ENCODE data around the gene ZNF277. TPM values are rescaled to one million over a fixed set of nuclear protein-coding genes. Genes with fewer than 3 reads are reported as not detected.

ZNF277 gene, protein sequence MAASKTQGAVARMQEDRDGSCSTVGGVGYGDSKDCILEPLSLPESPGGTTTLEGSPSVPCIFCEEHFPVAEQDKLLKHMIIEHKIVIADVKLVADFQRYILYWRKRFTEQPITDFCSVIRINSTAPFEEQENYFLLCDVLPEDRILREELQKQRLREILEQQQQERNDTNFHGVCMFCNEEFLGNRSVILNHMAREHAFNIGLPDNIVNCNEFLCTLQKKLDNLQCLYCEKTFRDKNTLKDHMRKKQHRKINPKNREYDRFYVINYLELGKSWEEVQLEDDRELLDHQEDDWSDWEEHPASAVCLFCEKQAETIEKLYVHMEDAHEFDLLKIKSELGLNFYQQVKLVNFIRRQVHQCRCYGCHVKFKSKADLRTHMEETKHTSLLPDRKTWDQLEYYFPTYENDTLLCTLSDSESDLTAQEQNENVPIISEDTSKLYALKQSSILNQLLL
- total RNA-seq = 10 to 100 TPM; 15.0 to 19.8 TPM
- long read RNA-seq, donor 1, partial matches to known transcripts = 0 of 4 reads
- long read RNA-seq, donor 1, other reads (novel, unspliced or antisense) = 2 of 4 reads
- long read RNA-seq, donor 2, transcript ZNF277-201 (12 exons, 1,849 nt) = major isoform, 19 of 25 reads
- long read RNA-seq, donor 2, partial matches to known transcripts = 1 of 25 reads
- long read RNA-seq, donor 2, other reads (novel, unspliced or antisense) = 4 of 25 reads

- intact Hi-C loops (cut with DNase I) = no loop called here
- DNase-seq (ENCODE audit: low spot score) = peak; percentile 100
Measured at GRCh38 chr7:112206238-112206990, at the start of gene ZNF277, which contains the start of gene DOCK4. Gene ZNF277, plus strand, starts transcription at chr7:112206695. Its CDS starts 22 bp downstream, at chr7:112206717. Gene DOCK4, minus strand, starts transcription at chr7:112206399. Its CDS starts 261 bp downstream, at chr7:112206138.

- intact Hi-C loops (cut with DNase I) = no loop called here
- no peak for DNase-seq (ENCODE audit: low spot score)
Measured at GRCh38 chr7:112157072-112157471, 49.4 kb upstream of the ZNF277 start.

DNA sequence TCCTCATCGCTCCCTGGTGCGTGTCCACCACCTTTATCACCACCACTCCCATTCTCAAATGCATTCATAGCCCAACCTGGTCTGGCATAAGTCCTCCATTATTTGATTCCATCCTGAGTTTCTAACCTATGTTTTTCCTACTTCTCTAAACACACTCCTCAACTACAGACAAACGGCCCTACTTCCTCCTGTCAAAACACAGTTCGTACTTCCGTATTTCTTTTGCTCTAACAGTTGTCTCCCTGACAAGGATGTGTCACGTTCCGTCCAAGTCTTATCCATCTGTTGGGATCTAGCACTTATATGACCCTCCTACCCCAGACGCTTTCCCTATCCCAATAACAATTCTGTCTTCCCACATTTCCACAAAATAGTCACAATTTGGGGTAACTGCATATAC is 47.1 kb upstream of the ZNF277 start:
- no peak for DNase-seq (ENCODE audit: low spot score)
- intact Hi-C loops (cut with DNase I) = no loop called here

- DNase-seq (ENCODE audit: low spot score) = no peak
- intact Hi-C loops (cut with DNase I) = no loop called here
Measured at GRCh38 chr7:112160130-112160770, 46.2 kb upstream of the ZNF277 start.

DNA sequence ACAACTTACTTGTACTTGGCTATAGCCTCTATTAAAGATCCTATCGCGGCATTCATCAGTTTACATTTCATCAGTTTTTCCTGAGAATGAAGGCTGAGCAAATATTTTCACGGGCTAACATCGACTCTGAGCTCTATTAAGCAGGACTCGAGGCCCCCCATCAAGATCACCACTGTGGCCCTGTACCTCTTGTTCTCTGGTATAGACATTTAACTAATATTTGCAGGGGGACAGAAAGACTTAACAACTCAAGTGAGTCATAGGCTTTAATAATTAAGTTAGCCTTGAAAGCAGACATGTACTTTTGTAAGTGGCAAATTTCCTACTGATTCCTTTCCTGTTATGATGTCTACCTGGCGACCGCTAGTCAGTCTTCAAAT is 45.7 kb upstream of the ZNF277 start:
- DNase-seq (ENCODE audit: low spot score) = no peak
- intact Hi-C loops (cut with DNase I) = no loop called here

GRCh38 chr7:112161253-112162141 is 45.0 kb upstream of the ZNF277 start:
- DNase-seq (ENCODE audit: low spot score) = no peak
- intact Hi-C loops (cut with DNase I) = no loop called here

- DNase-seq (ENCODE audit: low spot score) = no peak
- intact Hi-C loops (cut with DNase I) = no loop called here
Measured at GRCh38 chr7:112162142-112162766, 44.2 kb upstream of the ZNF277 start.

- no peak for DNase-seq (ENCODE audit: low spot score)
- intact Hi-C loops (cut with DNase I) = no loop called here
Measured at GRCh38 chr7:112162784-112163506, 43.5 kb upstream of the ZNF277 start.

DNA sequence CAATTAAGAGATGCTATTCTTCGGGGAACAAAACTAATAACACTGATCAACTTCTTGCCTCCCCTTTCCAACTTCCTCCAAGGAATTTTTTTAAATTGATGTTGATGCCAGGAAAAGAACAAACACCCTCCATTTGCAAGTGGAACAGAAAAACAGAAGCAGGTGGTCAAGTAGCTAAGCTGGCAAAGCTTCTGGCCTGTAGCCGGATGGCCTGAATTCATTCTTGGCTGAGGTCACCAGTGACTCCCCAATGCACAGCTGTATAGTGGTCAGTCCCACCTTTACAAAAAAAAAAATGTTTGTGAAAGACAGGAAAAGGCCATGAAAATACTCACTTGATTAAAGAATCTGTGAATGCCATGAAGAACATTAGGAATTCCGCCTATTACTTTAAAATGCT is 39.3 kb upstream of the ZNF277 start:
- DNase-seq (ENCODE audit: low spot score) = no peak
- intact Hi-C loops (cut with DNase I) = no loop called here

- intact Hi-C loops (cut with DNase I) = no loop called here
- DNase-seq (ENCODE audit: low spot score) = no peak
Measured at GRCh38 chr7:112168915-112169314, 37.6 kb upstream of the ZNF277 start.

DNA sequence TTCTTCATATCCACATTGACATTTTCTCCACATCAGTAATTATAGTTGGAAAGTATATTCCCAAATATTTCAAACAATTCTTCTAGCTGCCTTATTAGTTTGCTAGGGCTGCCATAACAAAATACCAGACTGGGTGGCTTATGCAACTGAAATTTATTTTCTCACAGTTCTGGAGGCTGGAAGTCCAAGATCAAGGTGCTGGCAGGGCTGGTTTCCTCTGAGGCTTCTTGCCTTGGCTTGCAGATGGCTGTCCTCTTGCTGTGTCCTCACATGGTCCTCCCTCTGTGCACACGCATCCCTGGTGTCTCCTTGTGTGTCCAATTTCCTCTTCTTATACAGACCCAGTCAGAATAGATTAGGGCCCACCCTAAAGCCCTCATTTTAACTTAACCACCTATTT is 34.8 kb upstream of the ZNF277 start:
- intact Hi-C loops (cut with DNase I) = no loop called here
- no peak for DNase-seq (ENCODE audit: low spot score)

- no peak for DNase-seq (ENCODE audit: low spot score)
- intact Hi-C loops (cut with DNase I) = no loop called here
Measured at GRCh38 chr7:112172870-112173567, 33.5 kb upstream of the ZNF277 start.

DNA sequence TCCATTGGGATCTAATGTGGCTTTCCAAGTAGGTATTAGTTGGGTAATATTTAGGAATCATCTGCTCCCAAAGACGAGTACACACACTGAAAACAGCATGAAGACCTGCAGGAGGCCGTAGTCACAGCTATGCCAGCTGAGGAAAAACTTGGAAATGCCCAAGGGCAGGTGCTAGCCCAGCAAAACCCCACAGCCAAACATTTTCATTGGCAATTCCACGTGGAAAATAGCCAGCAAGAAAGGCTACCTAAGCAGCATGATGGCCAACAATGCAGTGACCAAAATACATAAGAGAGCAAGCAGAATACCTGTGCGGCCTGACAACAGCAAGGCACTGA is 33.0 kb upstream of the ZNF277 start:
- intact Hi-C loops (cut with DNase I) = no loop called here
- DNase-seq (ENCODE audit: low spot score) = no peak

DNA sequence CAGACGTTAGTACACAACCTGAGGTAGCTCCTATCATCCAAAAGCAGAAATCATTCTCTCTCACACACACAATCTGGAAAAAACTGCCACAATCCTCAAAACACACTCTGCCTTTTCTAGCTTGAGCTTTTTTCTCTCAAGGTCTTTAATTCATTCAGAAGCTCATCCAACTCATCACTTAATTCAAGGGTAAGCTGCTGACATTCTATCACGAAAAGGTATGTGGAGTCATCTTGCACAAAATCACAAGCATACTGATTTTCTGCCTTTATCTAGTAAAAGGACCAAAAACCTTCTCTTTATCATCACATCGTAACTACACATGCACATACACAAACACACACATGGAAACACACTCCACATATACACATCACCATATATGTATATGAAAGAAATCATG is 32.3 kb upstream of the ZNF277 start:
- intact Hi-C loops (cut with DNase I) = no loop called here
- no peak for DNase-seq (ENCODE audit: low spot score)

- no peak for DNase-seq (ENCODE audit: low spot score)
- intact Hi-C loops (cut with DNase I) = no loop called here
Measured at GRCh38 chr7:112176241-112176640, 30.3 kb upstream of the ZNF277 start.

GRCh38 chr7:112176693-112177415 is 29.6 kb upstream of the ZNF277 start:
- intact Hi-C loops (cut with DNase I) = no loop called here
- DNase-seq (ENCODE audit: low spot score) = no peak

GRCh38 chr7:112180223-112180622 is 26.3 kb upstream of the ZNF277 start:
- intact Hi-C loops (cut with DNase I) = no loop called here

More at GRCh38 chr7:112180223-112180622, 26.3 kb upstream of the ZNF277 start:
- no peak for DNase-seq (ENCODE audit: low spot score)
